Mesenchymal stem cell (in vitro differentiated cells and primary cell): ENCODE results near the gene GIPC2.

Experiments used
- DNase-seq: peaks from one replicate; pipeline ENCODE4 v3.0.0-alpha.2; 2013
- H2AFZ ChIP-seq: one replicate; pipeline ENCODE4 v1.6.1; 2013; ENCODE audit warnings: low read depth, mild to moderate bottlenecking, control low read depth, inconsistent platforms, low read length, moderate library complexity
- H2AK5ac ChIP-seq: 2 replicates; pipeline ENCODE4 v1.6.1; 2013; ENCODE audit warnings: low read length, moderate library complexity, mild to moderate bottlenecking, inconsistent platforms; ENCODE audit not compliant: severe bottlenecking
- H2BK120ac ChIP-seq: one replicate; pipeline ENCODE4 v1.6.1; 2013; ENCODE audit warnings: low read depth, mild to moderate bottlenecking, inconsistent platforms, low read length, moderate library complexity
- H2BK12ac ChIP-seq, 2 experiments: one replicate each; pipeline ENCODE4 v1.6.1; 2013; ENCODE audit warnings: inconsistent platforms in 2 of 2, low read length in 2 of 2, mild to moderate bottlenecking in 2 of 2, moderate library complexity in 2 of 2, control low read depth in 1 of 2
- H2BK15ac ChIP-seq: one replicate; pipeline ENCODE4 v1.6.1; 2013; ENCODE audit warnings: mild to moderate bottlenecking, low read depth, inconsistent platforms; ENCODE audit not compliant: poor library complexity, severe bottlenecking
- H2BK5ac ChIP-seq: 2 replicates; pipeline ENCODE4 v1.6.1; 2013; ENCODE audit warnings: low read depth, mild to moderate bottlenecking, low read length, control low read depth, inconsistent platforms; ENCODE audit not compliant: poor library complexity, severe bottlenecking
- H3K14ac ChIP-seq, 2 experiments: one replicate each; pipeline ENCODE4 v1.6.1; 2013; ENCODE audit warnings: inconsistent platforms in 2 of 2, low read length in 2 of 2, control low read depth in 1 of 2, mild to moderate bottlenecking in 1 of 2, moderate library complexity in 1 of 2
- H3K18ac ChIP-seq, 2 experiments: one replicate each; pipeline ENCODE4 v1.6.1; 2013; ENCODE audit warnings: inconsistent platforms in 2 of 2, low read length in 2 of 2, control low read depth in 1 of 2, low read depth in 1 of 2, mild to moderate bottlenecking in 1 of 2
- H3K23ac ChIP-seq, 2 experiments: one replicate each; pipeline ENCODE4 v1.6.1; 2013; ENCODE audit warnings: inconsistent platforms in 2 of 2, low read length in 2 of 2, mild to moderate bottlenecking in 2 of 2, moderate library complexity in 2 of 2, control low read depth in 1 of 2
- H3K27ac ChIP-seq: 2 replicates; pipeline ENCODE4 v1.5.1; 2013; ENCODE audit warnings: mild to moderate bottlenecking, moderate library complexity, low read length, control low read depth, inconsistent platforms; ENCODE audit not compliant: poor library complexity, severe bottlenecking
- H3K27me3 ChIP-seq, 2 experiments: 2 replicates each; pipeline versions ENCODE4 v1.6.1 to v1.7.0; 2013; ENCODE audit warnings: low read length in 2 of 2, mild to moderate bottlenecking in 2 of 2, moderate library complexity in 2 of 2, control low read depth in 1 of 2, inconsistent platforms in 1 of 2; ENCODE audit not compliant: control insufficient read depth in 1 of 2, insufficient read depth in 1 of 2
- H3K36me3 ChIP-seq, 2 experiments: 2 replicates each; pipeline versions ENCODE4 v1.6.1 to v1.7.0; 2013; ENCODE audit warnings: low read length in 2 of 2, control low read depth in 1 of 2, inconsistent platforms in 1 of 2, low read depth in 1 of 2, mild to moderate bottlenecking in 1 of 2; ENCODE audit not compliant: insufficient read depth in 2 of 2, control insufficient read depth in 1 of 2
- H3K4ac ChIP-seq, 2 experiments: one replicate each; pipeline ENCODE4 v1.6.1; 2013; ENCODE audit warnings: inconsistent platforms in 2 of 2, low read length in 2 of 2, mild to moderate bottlenecking in 2 of 2, moderate library complexity in 2 of 2, control low read depth in 1 of 2, low read depth in 1 of 2
- H3K4me1 ChIP-seq: 2 replicates; pipeline ENCODE4 v1.6.1; 2013; ENCODE audit warnings: low read depth, low read length, control low read depth; ENCODE audit not compliant: control insufficient read depth, insufficient read depth
- H3K4me2 ChIP-seq: 2 replicates; pipeline ENCODE4 v1.6.1; 2013; ENCODE audit warnings: low read length, mild to moderate bottlenecking, inconsistent platforms; ENCODE audit not compliant: poor library complexity, severe bottlenecking
- H3K4me3 ChIP-seq, 2 experiments: 2 replicates each; pipeline versions ENCODE4 v1.5.1 to v1.7.0; 2013; ENCODE audit warnings: low read length in 2 of 2, mild to moderate bottlenecking in 2 of 2, control low read depth in 1 of 2, low read depth in 1 of 2; ENCODE audit not compliant: insufficient read depth in 1 of 2
- H3K79me1 ChIP-seq: replicated peaks from 2 replicates; pipeline ENCODE4 v1.6.1; 2013; ENCODE audit warnings: mild to moderate bottlenecking, control low read depth, low read length, inconsistent platforms; ENCODE audit not compliant: poor library complexity, severe bottlenecking
- H3K9ac ChIP-seq: 2 replicates; pipeline ENCODE4 v1.7.0; 2013; ENCODE audit warnings: mild to moderate bottlenecking, low read length, moderate library complexity
- H3K9me3 ChIP-seq: 2 replicates; pipeline ENCODE4 v1.7.0; 2013; ENCODE audit warnings: mild to moderate bottlenecking, low read length; ENCODE audit not compliant: control insufficient read depth
- H4K8ac ChIP-seq: one replicate; pipeline ENCODE4 v1.6.1; 2013; ENCODE audit warnings: inconsistent platforms, mild to moderate bottlenecking, low read length, moderate library complexity
- H4K91ac ChIP-seq: one replicate; pipeline ENCODE4 v1.6.1; 2013; ENCODE audit warnings: mild to moderate bottlenecking, low read length, inconsistent platforms
- WGBS: methylation state at CpG from one replicate; pipeline ENCODE4 v1.1.7; 2013; ENCODE audit warnings: mixed read lengths; 5-methylcytosine and 5-hydroxymethylcytosine counted together

GIPC2 gene

GRCh38 chr1:78047106-78047505, 1.3 kb downstream of the GIPC2 start:
- Histone ChIP-seq H3K18ac (no peak overlapping the region), H3K27me3 (peaks cover 0 to 31% of the 10 kb centered on the region in 2 experiments), H3K79me1 (no peaks in the 10 kb centered on the region), H3K27ac (no peak overlapping the region), H3K9me3 (no peaks in the 10 kb centered on the region), H3K4ac (no peak overlapping the region), H3K4me3 (peak overlapping the region in 1 of 2 experiments; percentile 86), H3K14ac (no peak overlapping the region), H4K8ac (no peak overlapping the region), H2AFZ (no peak overlapping the region), H2BK12ac (no peak overlapping the region), H2BK15ac (no peak overlapping the region), H2AK5ac (no peak overlapping the region), H2BK120ac (no peak overlapping the region), H3K4me2 (no peak overlapping the region), H2BK5ac (no peak overlapping the region), H3K4me1 (peaks cover 9% of the 10 kb centered on the region), H3K23ac (no peak overlapping the region), H3K9ac (no peak overlapping the region), H3K36me3 (no peaks in the 10 kb centered on the region), H4K91ac (no peak overlapping the region)
- DNase-seq = no peak
- 62% methylated on average over 3 of the region's 5 CpGs for WGBS

DNA sequence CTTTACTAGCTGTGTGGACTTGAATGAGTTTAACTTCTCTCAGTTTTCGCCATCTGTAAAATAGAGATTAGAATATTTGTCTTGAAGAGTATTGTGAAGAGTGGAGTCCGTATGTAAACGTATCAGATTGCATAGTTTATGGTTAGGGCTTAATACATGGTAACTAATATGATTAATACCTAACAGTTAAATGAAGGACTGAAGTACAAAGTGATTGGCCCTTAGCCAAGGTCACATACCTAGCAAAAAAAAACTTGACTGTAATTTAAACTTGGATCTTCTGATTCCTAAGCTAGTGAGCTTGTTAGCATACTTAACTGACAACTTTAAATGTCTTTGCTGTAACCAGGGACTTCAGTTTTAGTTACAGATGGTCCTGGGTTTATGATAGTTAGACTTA, 1.9 kb downstream of the GIPC2 start:
- WGBS = 83% methylated on average over 1 of the region's 3 CpGs
- no peak overlapping the region for H3K4ac ChIP-seq
- H3K18ac ChIP-seq = no peak overlapping the region
- H3K4me3 ChIP-seq = no peak overlapping the region
- DNase-seq = no peak
- no peak overlapping the region for H2BK5ac ChIP-seq
- no peak overlapping the region for H4K8ac ChIP-seq
- no peak overlapping the region for H2BK12ac ChIP-seq
- H3K9me3 ChIP-seq = no peaks in the 10 kb centered on the region
- H2AK5ac ChIP-seq = no peak overlapping the region
- no peak overlapping the region for H2BK120ac ChIP-seq
- H3K27me3 ChIP-seq = peaks cover 0 to 31% of the 10 kb centered on the region in 2 experiments
- no peak overlapping the region for H2BK15ac ChIP-seq
- H3K36me3 ChIP-seq = no peaks in the 10 kb centered on the region
- peaks cover 9% of the 10 kb centered on the region for H3K4me1 ChIP-seq
- no peak overlapping the region for H4K91ac ChIP-seq
- H3K23ac ChIP-seq = no peak overlapping the region
- H3K14ac ChIP-seq = no peak overlapping the region
- no peak overlapping the region for H2AFZ ChIP-seq
- H3K9ac ChIP-seq = no peak overlapping the region
- H3K79me1 ChIP-seq = no peaks in the 10 kb centered on the region
- no peak overlapping the region for H3K27ac ChIP-seq
- no peak overlapping the region for H3K4me2 ChIP-seq

GRCh38 chr1:78048446-78048845, 2.7 kb downstream of the GIPC2 start:
- no peak overlapping the region for H2BK5ac ChIP-seq
- DNase-seq = no peak
- no peaks in the 10 kb centered on the region for H3K9me3 ChIP-seq
- no peak overlapping the region for H3K4ac ChIP-seq
- H3K4me2 ChIP-seq = no peak overlapping the region
- H4K91ac ChIP-seq = no peak overlapping the region
- no peak overlapping the region for H3K14ac ChIP-seq
- H3K27me3 ChIP-seq = peaks cover 0 to 30% of the 10 kb centered on the region in 2 experiments
- H3K4me1 ChIP-seq = peaks cover 9% of the 10 kb centered on the region
- no peak overlapping the region for H2BK12ac ChIP-seq
- H3K79me1 ChIP-seq = no peaks in the 10 kb centered on the region
- no peak overlapping the region for H3K23ac ChIP-seq
- no peak overlapping the region for H3K27ac ChIP-seq
- no peak overlapping the region for H3K9ac ChIP-seq
- H3K18ac ChIP-seq = no peak overlapping the region
- no peak overlapping the region for H2AK5ac ChIP-seq
- no peak overlapping the region for H2BK15ac ChIP-seq
- WGBS = 83% methylated on average over 3 of the region's 3 CpGs
- no peak overlapping the region for H2AFZ ChIP-seq
- no peak overlapping the region for H3K4me3 ChIP-seq
- H3K36me3 ChIP-seq = no peaks in the 10 kb centered on the region
- H2BK120ac ChIP-seq = no peak overlapping the region
- H4K8ac ChIP-seq = no peak overlapping the region

DNA sequence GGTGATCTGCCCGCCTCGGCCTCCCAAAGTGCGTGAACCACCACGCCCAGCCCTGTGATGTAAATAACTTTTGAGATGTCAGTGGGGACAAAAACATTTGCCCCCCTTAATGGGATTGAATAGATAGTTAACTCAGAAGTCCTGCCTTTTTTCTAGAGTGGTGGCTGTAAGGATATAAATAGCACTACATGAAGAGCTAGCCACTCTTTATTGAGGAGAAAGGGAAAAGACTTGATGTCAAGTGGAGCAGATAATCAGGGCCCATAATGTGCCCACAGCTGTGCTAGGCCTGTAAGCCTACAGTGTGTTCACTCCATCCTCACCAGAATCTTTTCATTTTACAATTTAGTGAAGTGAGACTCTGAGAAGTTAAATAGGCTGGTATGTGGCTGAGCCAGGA, 3.6 kb downstream of the GIPC2 start:
- no peak overlapping the region for H3K9ac ChIP-seq

More for the DNA sequence above, 3.6 kb downstream of the GIPC2 start:
- Histone ChIP-seq H2AFZ (no peak overlapping the region), H3K18ac (no peak overlapping the region), H3K14ac (no peak overlapping the region), H2BK5ac (no peak overlapping the region), H4K8ac (no peak overlapping the region), H3K9me3 (no peaks in the 10 kb centered on the region), H2BK12ac (no peak overlapping the region), H3K4me3 (no peak overlapping the region), H2AK5ac (no peak overlapping the region), H2BK15ac (no peak overlapping the region), H3K23ac (no peak overlapping the region), H3K79me1 (no peaks in the 10 kb centered on the region), H3K27ac (no peak overlapping the region), H4K91ac (no peak overlapping the region), H2BK120ac (no peak overlapping the region), H3K36me3 (no peaks in the 10 kb centered on the region), H3K4me2 (no peak overlapping the region), H3K4ac (no peak overlapping the region), H3K4me1 (peaks cover 9% of the 10 kb centered on the region), H3K27me3 (peaks cover 0 to 25% of the 10 kb centered on the region in 2 experiments)
- 97% methylated on average over 4 of the region's 4 CpGs for WGBS
- no peak for DNase-seq
